GM10248 (cell line): ENCODE measurements around the gene WDHD1.

Source experiments
- CTCF ChIA-PET: fragments of 300-600 bp; sonication (Branson Sonifier 250); formaldehyde crosslinking; extraction: SDS; loops from one replicate; lab custom pipeline; 2021; ENCODE audit warnings: antibody characterized with exemption; lab: Yijun Ruan, JAX
- POLR2A ChIA-PET: fragments of 350-650 bp; sonication (Branson Sonifier 250); formaldehyde crosslinking; extraction: SDS; loops from one replicate; lab custom pipeline; 2020; ENCODE audit warnings: antibody characterized with exemption; lab: Yijun Ruan, JAX
- DNase-seq: peaks from one replicate; pipeline ENCODE4 v3.0.0; 2012; ENCODE audit errors: extremely low spot score
- CTCF ChIP-seq: IDR thresholded peaks from 2 replicates; pipeline ENCODE4 v1.5.1; 2012; ENCODE audit warnings: mild to moderate bottlenecking, low read depth; ENCODE audit errors: extremely low read depth, missing control alignments, control extremely low read depth

WDHD1 gene

GRCh38 chr14:54890788-54891187, 136.1 kb downstream of the WDHD1 start:
- POLR2A ChIA-PET: interaction anchor here (1.2 kb wide), 1 partner anchor 11 kb away, joined by 3 read pairs; no protein-coding TSS in a partner anchor
- CTCF ChIA-PET: interaction anchor here (0.8 to 4.5 kb wide), 4 partner anchors 9 to 19 kb away, joined by 3 to 21 read pairs (median 4); partner anchors contain the start of gene GCH1

GRCh38 chr14:54889919-54890318, 137.0 kb downstream of the WDHD1 start:
- no peak for DNase-seq
- TF ChIP-seq CTCF: no peak
- CTCF ChIA-PET: interaction anchor here (0.9 to 1.4 kb wide), 3 partner anchors 13 to 20 kb away, joined by 3 to 4 read pairs (median 4); partner anchors contain the start of gene GCH1
- POLR2A ChIA-PET: interaction anchor here (1.2 kb wide), 1 partner anchor 12 kb away, joined by 3 read pairs; no protein-coding TSS in a partner anchor

More at GRCh38 chr14:54890788-54891187, 136.1 kb downstream of the WDHD1 start:
- peak; percentile 55 for DNase-seq
- TF ChIP-seq CTCF: no peak
